NT2/D1 (cell line): ENCODE data around the gene HTT-AS.

Source experiments
- SUZ12 ChIP-seq: IDR thresholded peaks from 2 replicates; pipeline ENCODE4 v1.6.1; 2011; ENCODE audit not compliant: insufficient read length, insufficient read depth; ENCODE audit errors: extremely low read depth
- YY1 ChIP-seq: IDR thresholded peaks from 2 replicates; pipeline ENCODE4 v1.6.1; 2011; ENCODE audit not compliant: insufficient read length, insufficient read depth
- ZNF274 ChIP-seq: IDR thresholded peaks from 2 replicates; pipeline ENCODE4 v1.6.1; 2011; ENCODE audit warnings: mild to moderate bottlenecking, low read depth, low read length

- TF ChIP-seq ZNF274 (no peak), YY1 (no peak), SUZ12 (no peak)
Observed at GRCh38 chr4:3107691-3108121, 33.4 kb upstream of the HTT-AS start.
